Mucosa of stomach (tissue), 1 donor: Measurements from ENCODE around the gene CCIN.

Experiments
- H3K27me3 ChIP-seq: one replicate; pipeline ENCODE4 v1.7.0; 2013; ENCODE audit warnings: mild to moderate bottlenecking, low read length; ENCODE audit not compliant: control insufficient read depth, insufficient read depth
- H3K36me3 ChIP-seq: one replicate; pipeline ENCODE4 v1.7.0; 2013; ENCODE audit warnings: low read length; ENCODE audit not compliant: control insufficient read depth, insufficient read depth
- H3K4me1 ChIP-seq: one replicate; pipeline ENCODE4 v1.7.0; 2013; ENCODE audit warnings: mild to moderate bottlenecking, low read length; ENCODE audit not compliant: control insufficient read depth, insufficient read depth
- H3K4me3 ChIP-seq: one replicate; pipeline ENCODE4 v1.7.0; 2013; ENCODE audit warnings: low read length
- H3K9ac ChIP-seq: one replicate; pipeline ENCODE4 v1.7.0; 2013; ENCODE audit warnings: mild to moderate bottlenecking, low read length, moderate library complexity
- H3K9me3 ChIP-seq: one replicate; pipeline ENCODE4 v1.7.0; 2013; ENCODE audit warnings: mild to moderate bottlenecking, low read length, moderate library complexity; ENCODE audit not compliant: control insufficient read depth
- donor health status: Pancreatic carcinoma.

Gene CCIN

GRCh38 chr9:36208521-36209253 is 39.5 kb downstream of the CCIN start:
- H3K4me1 ChIP-seq: no peaks in the 10 kb centered on the region
- no peak overlapping the region for H3K9ac ChIP-seq
- H3K9me3 ChIP-seq: no peaks in the 10 kb centered on the region
- H3K4me3 ChIP-seq: no peak overlapping the region
- H3K36me3 ChIP-seq: peaks cover 35% of the 10 kb centered on the region
- no peaks in the 10 kb centered on the region for H3K27me3 ChIP-seq

GRCh38 chr9:36210722-36211121 is 41.5 kb downstream of the CCIN start:
- no peak overlapping the region for H3K9ac ChIP-seq
- H3K36me3 ChIP-seq: peaks cover 28% of the 10 kb centered on the region
- no peaks in the 10 kb centered on the region for H3K4me1 ChIP-seq
- H3K9me3 ChIP-seq: no peaks in the 10 kb centered on the region
- no peak overlapping the region for H3K4me3 ChIP-seq
- no peaks in the 10 kb centered on the region for H3K27me3 ChIP-seq

DNA sequence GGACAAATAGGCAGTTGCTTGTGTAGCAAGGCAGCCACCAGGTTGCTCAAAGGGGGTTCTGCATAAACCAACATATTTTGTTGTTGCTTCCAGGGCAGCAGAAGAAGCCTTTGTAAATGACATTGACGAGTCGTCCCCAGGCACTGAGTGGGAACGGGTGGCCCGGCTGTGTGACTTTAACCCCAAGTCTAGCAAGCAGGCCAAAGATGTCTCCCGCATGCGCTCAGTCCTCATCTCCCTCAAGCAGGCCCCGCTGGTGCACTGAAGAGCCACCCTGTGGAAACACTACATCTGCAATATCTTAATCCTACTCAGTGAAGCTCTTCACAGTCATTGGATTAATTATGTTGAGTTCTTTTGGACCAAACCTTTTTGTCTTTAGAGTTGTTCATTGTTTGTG is 42.3 kb downstream of the CCIN start:
- H3K4me3 ChIP-seq: no peak overlapping the region
- no peaks in the 10 kb centered on the region for H3K9me3 ChIP-seq
- H3K27me3 ChIP-seq: no peaks in the 10 kb centered on the region
- H3K36me3 ChIP-seq: peaks cover 24% of the 10 kb centered on the region
- H3K4me1 ChIP-seq: no peaks in the 10 kb centered on the region
- H3K9ac ChIP-seq: no peak overlapping the region

DNA sequence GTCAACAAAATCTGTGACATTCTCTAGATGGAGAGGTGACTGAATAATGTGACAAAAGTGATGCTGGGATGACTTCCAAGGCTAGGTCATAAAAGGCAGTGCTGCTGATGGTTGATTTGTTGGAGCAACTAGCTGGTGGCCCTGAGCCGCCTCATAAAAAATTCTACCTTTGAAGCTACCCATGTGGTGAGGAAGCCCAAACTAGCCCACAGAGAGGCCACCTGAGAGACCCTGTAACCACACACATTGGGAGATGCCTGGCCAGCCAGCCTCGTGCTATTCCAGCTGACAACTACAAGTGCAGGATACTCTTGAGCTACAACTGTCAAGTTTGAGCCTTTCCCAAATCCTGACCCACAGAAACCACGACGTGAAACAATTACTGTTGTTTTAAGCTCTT is 44.2 kb downstream of the CCIN start:
- no peaks in the 10 kb centered on the region for H3K4me1 ChIP-seq
- no peak overlapping the region for H3K9ac ChIP-seq
- no peak overlapping the region for H3K4me3 ChIP-seq
- no peaks in the 10 kb centered on the region for H3K9me3 ChIP-seq
- H3K36me3 ChIP-seq: peaks cover 14% of the 10 kb centered on the region
- H3K27me3 ChIP-seq: no peaks in the 10 kb centered on the region

DNA sequence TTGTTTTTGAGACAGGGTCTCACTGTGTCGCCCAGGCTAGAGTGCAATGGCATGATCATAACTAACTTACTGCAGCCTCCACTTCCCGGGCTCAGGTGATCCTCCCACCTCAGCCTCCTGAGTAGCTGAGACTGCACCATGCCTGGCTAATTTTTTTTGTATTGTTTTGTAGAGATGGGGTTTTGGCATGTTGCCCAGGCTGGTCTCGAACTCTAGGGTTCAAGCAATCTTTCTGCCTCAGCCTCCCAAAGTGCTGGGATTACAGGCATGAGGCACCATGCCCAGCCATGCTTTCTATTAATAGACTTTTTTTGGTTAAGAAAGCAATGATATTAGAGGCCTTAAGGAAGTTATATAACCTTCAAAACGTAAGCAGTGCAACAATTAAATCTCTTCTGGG is 44.8 kb downstream of the CCIN start:
- H3K4me3 ChIP-seq: no peak overlapping the region
- H3K36me3 ChIP-seq: peaks cover 12% of the 10 kb centered on the region
- H3K9me3 ChIP-seq: no peaks in the 10 kb centered on the region
- H3K27me3 ChIP-seq: no peaks in the 10 kb centered on the region
- H3K4me1 ChIP-seq: no peaks in the 10 kb centered on the region
- H3K9ac ChIP-seq: no peak overlapping the region

DNA sequence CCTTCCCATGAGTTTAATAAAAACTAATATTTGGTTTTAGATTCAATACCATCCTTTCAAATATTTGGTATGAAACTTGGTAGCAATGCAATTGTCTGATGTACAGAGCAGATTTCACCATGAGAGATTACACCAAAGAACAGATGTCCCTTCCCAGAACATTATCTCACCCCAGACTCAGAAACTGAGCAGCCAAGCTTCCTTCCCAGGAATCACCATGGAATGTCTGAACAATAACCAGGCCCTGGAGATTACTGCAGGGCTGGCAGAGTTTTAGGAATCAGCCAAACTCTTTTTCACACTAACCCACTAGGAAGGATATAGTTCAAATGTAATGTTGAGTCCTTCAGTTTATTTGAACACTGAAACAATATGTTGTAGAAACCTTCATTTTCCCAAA is 45.4 kb downstream of the CCIN start:
- Histone ChIP-seq H3K36me3 (peaks cover 6% of the 10 kb centered on the region), H3K27me3 (no peaks in the 10 kb centered on the region), H3K4me1 (no peaks in the 10 kb centered on the region)

DNA sequence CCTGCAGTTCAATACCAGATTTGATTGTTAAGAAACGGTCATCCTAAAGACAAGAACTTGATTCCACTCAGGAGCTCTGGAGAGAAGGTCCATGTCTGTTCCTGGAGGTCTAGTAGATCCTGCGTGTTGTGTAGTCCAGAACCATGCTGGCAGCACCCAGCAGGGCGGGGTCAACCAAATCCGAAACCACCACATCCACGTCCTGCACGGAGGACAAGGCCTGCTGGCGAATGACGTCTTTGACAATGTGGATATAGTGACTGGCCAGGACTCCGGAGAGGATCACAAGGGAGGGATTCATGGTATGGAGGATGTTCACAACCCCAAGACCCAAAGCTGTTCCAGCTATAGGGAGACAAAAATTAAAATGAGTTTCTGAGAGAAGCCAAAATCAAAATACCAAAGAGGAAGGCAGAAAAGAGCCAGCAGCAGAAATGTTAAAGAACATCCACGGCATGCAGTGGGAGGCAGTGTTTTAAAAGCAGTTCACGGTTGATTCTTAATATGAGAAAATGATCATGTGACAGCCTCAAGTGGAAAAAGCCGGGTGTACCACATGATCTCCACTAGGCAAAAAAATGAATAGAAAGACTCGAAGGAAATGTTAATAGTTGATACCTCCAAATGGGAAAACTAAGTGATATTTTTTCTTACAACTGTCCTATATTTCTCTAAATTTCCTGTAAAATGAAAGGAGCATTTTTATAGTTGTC is 48.2 kb downstream of the CCIN start:
- Histone ChIP-seq H3K9me3 (no peaks in the 10 kb centered on the region), H3K27me3 (no peaks in the 10 kb centered on the region), H3K9ac (no peak overlapping the region), H3K36me3 (peaks cover 1% of the 10 kb centered on the region), H3K4me3 (no peak overlapping the region), H3K4me1 (no peaks in the 10 kb centered on the region)

More for the DNA sequence above, 45.4 kb downstream of the CCIN start:
- Histone ChIP-seq H3K4me3 (no peak overlapping the region), H3K9me3 (no peaks in the 10 kb centered on the region), H3K9ac (no peak overlapping the region)

- Histone ChIP-seq H3K27me3 (no peaks in the 10 kb centered on the region), H3K9ac (no peak overlapping the region), H3K4me1 (no peaks in the 10 kb centered on the region), H3K36me3 (peaks cover 5% of the 10 kb centered on the region), H3K9me3 (no peaks in the 10 kb centered on the region), H3K4me3 (no peak overlapping the region)
Observed at GRCh38 chr9:36218011-36218410, 48.8 kb downstream of the CCIN start.

GRCh38 chr9:36218411-36218901 is 49.3 kb downstream of the CCIN start:
- Histone ChIP-seq H3K4me1 (no peaks in the 10 kb centered on the region), H3K36me3 (peaks cover 5% of the 10 kb centered on the region), H3K4me3 (no peak overlapping the region), H3K9ac (no peak overlapping the region), H3K27me3 (no peaks in the 10 kb centered on the region), H3K9me3 (no peaks in the 10 kb centered on the region)
